Type B pancreatic cell (in vitro differentiated cells): Measurements from ENCODE around the gene LSM6. TPM values are rescaled to one million over a fixed set of nuclear protein-coding genes. Genes with fewer than 3 reads are reported as not detected.
A peak's percentile ranks its signal among the peaks of the same experiment; 100 is the strongest.

Source experiments
- DNase-seq: peaks from one replicate; pipeline ENCODE4 v3.0.0; 2021; ENCODE audit warnings: mixed read lengths; ENCODE audit not compliant: unreplicated experiment; ENCODE audit errors: extremely low spot score
- H3K27ac Mint-ChIP-seq: 2 replicates; pipeline ENCODE4 v1.8.0; 2021; ENCODE audit warnings: mild to moderate bottlenecking, mixed read lengths
- H3K27me3 Mint-ChIP-seq: 2 replicates; pipeline ENCODE4 v1.8.0; 2021; ENCODE audit warnings: mixed read lengths
- H3K36me3 Mint-ChIP-seq: 2 replicates; pipeline ENCODE4 v1.8.0; 2021; ENCODE audit warnings: mixed read lengths
- H3K4me1 Mint-ChIP-seq: one replicate; pipeline ENCODE4 v1.8.0; 2021; ENCODE audit warnings: mixed read lengths; ENCODE audit not compliant: unreplicated experiment
- H3K4me3 Mint-ChIP-seq: 2 replicates; pipeline ENCODE4 v1.8.0; 2021; ENCODE audit warnings: mild to moderate bottlenecking, mixed read lengths
- H3K9me3 Mint-ChIP-seq: 2 replicates; pipeline ENCODE4 v1.8.0; 2021; ENCODE audit warnings: mixed read lengths
- long read RNA-seq: library from polyadenylated mRNA; unstranded; transcript quantifications from one replicate; pipeline ENCODE4 v2.0.0, GENCODE V29; 2020
- total RNA-seq: library from RNA; stranded (reverse); gene quantifications from 2 replicates; pipeline ENCODE4 v1.2.1, GENCODE V29; 2021; ENCODE audit warnings: low replicate concordance
- TF ChIP-seq, protein P1 (sequence below): fragments of 200-600 bp; sonication (generic); conservative IDR thresholded peaks from 2 replicates; pipeline ENCODE4 v1.5.0; 2021; ENCODE audit warnings: antibody characterized with exemption, mild to moderate bottlenecking

LSM6 gene
- 38.1 and 41.1 TPM in 2 replicates for total RNA-seq
- long read RNA-seq, transcript LSM6-201 (4 exons, 2,259 nt) = major isoform, 12 of 17 reads
- long read RNA-seq, partial matches to known transcripts = 0 of 17 reads
- long read RNA-seq, other reads (novel, unspliced or antisense) = 3 of 17 reads

DNA sequence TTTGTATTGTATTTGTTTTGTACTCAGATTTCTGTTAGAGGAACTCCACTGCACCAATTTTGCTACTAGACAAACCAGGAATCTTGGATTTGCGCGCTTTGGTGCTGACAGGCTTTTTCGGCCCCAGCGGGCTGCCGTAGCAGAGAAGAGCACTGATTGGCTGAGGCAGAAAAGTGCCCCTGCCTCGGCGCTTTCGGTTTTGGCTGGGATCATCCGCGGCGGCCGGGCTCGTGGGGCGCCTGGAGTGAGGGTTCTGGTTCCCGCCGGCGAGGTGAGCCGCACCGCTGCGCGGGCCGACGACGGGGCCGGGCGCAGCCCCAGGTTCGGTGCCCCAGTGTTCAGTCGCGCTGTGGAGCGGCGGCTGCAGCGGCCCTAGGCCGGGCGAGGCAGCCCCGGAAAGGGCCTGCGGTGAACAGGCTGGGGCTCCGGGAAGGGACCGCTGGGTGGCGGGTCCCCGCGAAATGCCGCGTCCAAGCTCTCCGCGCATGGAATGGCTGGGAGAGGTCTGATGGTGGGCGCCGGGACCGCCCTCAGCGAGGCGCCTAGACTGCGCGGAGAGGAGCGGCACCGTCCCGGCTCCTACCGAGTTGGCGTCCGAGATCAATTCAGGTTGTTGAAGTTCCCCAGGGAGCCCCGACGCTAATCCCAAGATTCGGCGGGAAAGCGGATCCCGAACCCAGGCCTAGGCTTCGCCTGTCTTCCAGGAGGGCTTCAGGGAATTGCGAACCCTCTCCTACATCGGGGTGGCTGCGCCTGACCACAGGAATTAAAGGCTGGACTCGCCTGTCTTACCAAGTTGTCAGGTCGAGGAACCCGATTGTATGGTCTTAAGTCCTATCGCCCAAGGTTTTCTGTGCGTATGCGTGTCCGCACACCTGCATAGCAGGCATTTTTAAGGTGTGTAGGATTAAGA is at the start of gene LSM6:
TSS of gene LSM6 (plus strand) at position 178 of the 913 bp plus-strand sequence. CDS start 7,204 bp downstream, outside the sequence.
- DNase-seq = peak; percentile 81

DNA sequence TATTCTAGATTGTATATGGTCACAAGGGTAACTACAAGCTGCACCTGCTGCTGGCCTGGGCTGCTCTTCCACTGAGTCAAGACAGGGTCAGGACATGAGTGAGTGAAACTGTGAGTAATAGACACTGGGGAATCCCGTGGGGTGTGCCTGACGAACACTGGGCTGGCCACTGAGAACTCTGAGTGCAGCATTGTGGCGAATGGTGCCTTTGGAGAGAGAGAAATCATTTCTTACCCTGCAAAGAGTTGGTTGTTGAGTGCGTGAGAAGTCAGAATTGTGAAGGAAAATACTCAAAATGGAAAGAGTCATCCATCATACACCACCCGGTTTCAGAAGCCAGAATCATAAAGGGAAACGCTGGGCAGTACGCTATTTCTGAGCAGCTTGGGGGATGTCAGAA is 43.1 kb upstream of the LSM6 start:
- Mint-ChIP-seq H3K4me3 (no peak overlapping the region), H3K27ac (no peak overlapping the region), H3K27me3 (no peaks in the 10 kb centered on the region), H3K36me3 (no peaks in the 10 kb centered on the region), H3K4me1 (no peaks in the 10 kb centered on the region), H3K9me3 (no peaks in the 10 kb centered on the region)
- no peak for DNase-seq
- TF ChIP-seq, protein P1, sequence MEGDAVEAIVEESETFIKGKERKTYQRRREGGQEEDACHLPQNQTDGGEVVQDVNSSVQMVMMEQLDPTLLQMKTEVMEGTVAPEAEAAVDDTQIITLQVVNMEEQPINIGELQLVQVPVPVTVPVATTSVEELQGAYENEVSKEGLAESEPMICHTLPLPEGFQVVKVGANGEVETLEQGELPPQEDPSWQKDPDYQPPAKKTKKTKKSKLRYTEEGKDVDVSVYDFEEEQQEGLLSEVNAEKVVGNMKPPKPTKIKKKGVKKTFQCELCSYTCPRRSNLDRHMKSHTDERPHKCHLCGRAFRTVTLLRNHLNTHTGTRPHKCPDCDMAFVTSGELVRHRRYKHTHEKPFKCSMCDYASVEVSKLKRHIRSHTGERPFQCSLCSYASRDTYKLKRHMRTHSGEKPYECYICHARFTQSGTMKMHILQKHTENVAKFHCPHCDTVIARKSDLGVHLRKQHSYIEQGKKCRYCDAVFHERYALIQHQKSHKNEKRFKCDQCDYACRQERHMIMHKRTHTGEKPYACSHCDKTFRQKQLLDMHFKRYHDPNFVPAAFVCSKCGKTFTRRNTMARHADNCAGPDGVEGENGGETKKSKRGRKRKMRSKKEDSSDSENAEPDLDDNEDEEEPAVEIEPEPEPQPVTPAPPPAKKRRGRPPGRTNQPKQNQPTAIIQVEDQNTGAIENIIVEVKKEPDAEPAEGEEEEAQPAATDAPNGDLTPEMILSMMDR = no peak

More for the DNA sequence above, at the start of gene LSM6:
- Mint-ChIP-seq H3K4me1 (peaks cover 30% of the 10 kb centered on the region), H3K27ac (peak within 1 kb of the TSS; percentile 89), H3K36me3 (no peaks in the 10 kb centered on the region), H3K27me3 (no peaks in the 10 kb centered on the region), H3K4me3 (peak within 1 kb of the TSS; percentile 91), H3K9me3 (no peaks in the 10 kb centered on the region)
- TF ChIP-seq, protein P1 = peak; percentile 28

DNA sequence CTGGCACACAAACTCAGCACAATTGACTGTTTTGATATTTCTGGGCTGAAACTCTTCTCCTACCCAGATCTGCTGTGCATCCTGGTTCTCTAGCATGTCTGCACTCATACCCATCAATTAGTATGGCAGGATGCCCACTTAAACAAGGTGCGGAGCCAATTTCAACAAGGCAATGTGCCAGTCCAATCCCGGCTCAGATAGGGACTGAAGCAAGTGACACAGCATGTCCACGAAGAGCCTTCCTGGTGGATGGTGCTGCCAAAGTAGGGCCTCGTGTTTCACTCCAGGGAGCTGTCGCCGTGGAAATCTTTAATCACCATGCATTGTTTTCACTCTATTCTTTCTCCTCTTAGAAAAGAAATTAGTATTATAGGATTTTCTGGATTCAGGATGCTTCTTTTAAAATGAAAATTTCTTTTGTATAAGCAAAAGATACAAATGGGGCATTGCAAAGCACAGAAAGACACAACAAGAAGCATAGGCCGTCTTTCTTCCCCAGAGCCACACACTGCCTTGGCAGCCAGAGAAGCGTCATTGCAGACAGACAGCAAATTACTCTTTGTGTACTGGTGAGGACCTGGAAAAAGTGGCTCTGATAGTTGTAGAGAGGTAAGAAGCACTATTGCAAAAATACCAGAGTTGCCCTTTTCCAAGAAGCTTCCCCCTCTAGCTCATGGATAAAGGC is 40.6 kb upstream of the LSM6 start:
- H3K27me3 Mint-ChIP-seq = no peaks in the 10 kb centered on the region
- no peak overlapping the region for H3K27ac Mint-ChIP-seq
- no peaks in the 10 kb centered on the region for H3K36me3 Mint-ChIP-seq
- no peak for DNase-seq
- TF ChIP-seq, protein P1 = no peak
- H3K4me3 Mint-ChIP-seq = no peak overlapping the region
- H3K9me3 Mint-ChIP-seq = no peaks in the 10 kb centered on the region
- no peaks in the 10 kb centered on the region for H3K4me1 Mint-ChIP-seq

DNA sequence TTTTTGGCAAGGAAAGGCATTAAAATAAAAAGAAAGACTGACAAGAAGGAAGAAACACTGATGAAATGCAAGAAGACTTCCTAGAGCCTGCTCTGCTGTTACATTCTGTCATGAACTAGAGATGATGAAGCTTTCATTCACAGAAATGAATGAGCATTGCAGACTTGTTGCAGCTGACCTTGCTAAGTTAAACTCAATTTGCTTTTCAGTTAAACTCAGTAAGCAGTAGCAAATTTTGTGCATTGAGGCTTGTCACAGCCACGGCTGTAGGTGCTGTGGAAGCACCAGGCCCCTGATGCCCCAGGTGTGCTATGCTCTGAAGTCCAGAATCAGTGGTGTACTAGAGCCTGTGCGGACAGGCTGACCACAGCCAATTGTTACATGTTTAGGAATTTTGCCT is 39.6 kb upstream of the LSM6 start:
- H3K27ac Mint-ChIP-seq = no peak overlapping the region

DNA sequence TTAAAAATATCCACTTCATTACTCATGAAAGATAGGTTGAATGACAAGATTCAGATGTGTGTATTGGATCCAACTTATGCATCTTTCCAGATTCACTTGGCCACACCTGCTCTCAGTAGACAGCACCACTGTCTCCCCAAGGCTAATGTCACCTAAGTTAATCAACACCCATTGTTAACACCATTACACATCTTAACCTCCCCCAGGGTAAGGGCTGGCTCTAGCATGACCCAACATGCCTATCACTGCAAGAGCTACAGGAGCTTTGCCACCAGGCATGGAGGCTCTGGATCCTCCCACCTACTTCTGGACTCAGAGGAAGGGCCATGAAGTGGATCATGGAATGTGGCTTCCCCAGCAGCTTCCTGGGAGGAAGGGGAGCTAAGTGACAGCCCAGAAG is 32.8 kb upstream of the LSM6 start:
- no peak overlapping the region for H3K4me3 Mint-ChIP-seq
- no peak overlapping the region for H3K27ac Mint-ChIP-seq

More for the DNA sequence above, 39.6 kb upstream of the LSM6 start:
- H3K4me1 Mint-ChIP-seq = no peaks in the 10 kb centered on the region
- no peaks in the 10 kb centered on the region for H3K27me3 Mint-ChIP-seq
- no peaks in the 10 kb centered on the region for H3K36me3 Mint-ChIP-seq
- no peak for DNase-seq
- H3K4me3 Mint-ChIP-seq = no peak overlapping the region
- TF ChIP-seq, protein P1 = no peak
- no peaks in the 10 kb centered on the region for H3K9me3 Mint-ChIP-seq

More for the DNA sequence above, 32.8 kb upstream of the LSM6 start:
- H3K9me3 Mint-ChIP-seq = peaks cover 5% of the 10 kb centered on the region
- no peaks in the 10 kb centered on the region for H3K4me1 Mint-ChIP-seq
- no peaks in the 10 kb centered on the region for H3K36me3 Mint-ChIP-seq
- H3K27me3 Mint-ChIP-seq = peaks cover 5% of the 10 kb centered on the region
- TF ChIP-seq, protein P1 = no peak
- no peak for DNase-seq
